HG03175 (cell line): ENCODE results near the gene SPEN.

Experiments used
- ATAC-seq: cut with Tn5 transposase; IDR thresholded peaks from one replicate; pipeline ENCODE4 v1.9.1; 2021; ENCODE audit warnings: mild to moderate bottlenecking, moderate library complexity; ENCODE audit not compliant: unreplicated experiment

SPEN gene

DNA sequence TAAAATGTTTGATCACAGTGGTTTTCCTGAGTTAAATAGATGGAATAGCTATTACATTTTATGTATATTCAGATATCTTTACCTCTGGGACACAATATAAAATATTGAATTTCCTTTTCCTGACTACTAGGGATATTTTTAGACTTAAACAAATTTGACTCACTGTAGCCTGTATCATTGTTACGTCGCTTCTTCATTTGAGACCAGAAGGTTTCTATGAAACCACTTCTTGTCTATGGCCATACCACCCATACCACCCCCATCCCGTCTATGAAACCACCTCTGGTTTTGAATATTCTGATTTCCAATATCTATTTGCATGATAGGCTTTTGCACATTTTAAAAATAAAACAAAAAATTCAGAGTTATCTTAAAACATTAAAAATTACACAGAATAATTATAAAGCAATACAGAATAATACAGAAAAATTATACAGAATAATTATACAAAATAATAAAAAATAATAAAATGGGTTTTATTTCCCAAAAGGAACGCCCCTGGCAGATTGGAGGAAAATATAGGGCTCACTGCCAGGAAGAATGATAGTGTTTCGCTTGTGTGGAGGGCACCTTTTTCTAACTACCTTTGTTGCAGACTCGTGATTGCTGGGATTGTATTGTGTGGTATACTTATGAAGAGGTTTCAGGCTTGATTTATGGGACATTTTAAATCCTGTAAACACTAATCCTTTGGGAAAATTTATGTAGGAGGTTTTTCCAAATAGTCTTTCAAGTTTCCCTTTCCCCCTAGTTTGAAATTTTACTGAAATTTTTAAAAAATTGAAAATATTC, 4.7 kb downstream of the SPEN start:
- ATAC-seq = no peak

DNA sequence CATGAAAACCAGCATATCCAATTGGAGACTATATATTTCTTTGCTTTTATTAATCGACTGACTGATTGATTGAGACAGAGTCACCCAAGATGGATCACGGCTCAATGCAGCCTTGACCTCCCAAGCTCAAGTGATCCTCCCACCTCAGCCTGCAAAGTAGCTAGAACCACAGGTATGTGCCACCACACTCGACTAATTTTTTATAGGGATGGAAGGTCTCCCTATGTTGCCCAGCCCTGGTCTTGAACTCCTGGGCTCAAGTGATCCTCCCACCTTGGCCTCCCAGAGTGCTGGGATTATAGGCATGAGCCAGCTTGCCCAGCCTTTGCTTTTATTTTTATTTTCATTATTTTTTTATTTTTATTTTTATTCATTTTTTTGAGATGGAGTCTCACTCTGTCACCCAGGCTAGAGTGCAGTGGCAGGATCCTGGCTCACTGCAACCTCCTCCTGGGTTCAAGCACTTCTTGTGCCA, 5.4 kb downstream of the SPEN start:
- no peak for ATAC-seq

DNA sequence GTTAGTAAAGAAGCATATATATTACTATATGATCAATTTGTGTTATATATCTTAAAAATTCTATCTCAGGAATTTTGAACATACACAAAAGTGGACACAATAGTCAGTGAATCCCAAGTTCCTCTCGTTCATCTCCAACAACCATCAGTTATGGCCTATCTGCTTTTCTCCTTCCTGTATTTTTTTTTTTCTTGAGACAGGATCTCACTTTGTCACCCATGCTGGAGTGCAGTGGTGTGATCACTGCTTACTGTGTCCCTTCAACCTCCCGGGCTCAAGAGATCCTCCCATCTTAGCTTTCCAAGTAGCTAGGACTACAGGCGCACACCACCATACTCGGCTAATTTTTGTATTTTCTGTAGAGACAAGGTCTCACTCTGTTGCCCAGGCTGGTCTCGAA, 9.4 kb downstream of the SPEN start:
- no peak for ATAC-seq

DNA sequence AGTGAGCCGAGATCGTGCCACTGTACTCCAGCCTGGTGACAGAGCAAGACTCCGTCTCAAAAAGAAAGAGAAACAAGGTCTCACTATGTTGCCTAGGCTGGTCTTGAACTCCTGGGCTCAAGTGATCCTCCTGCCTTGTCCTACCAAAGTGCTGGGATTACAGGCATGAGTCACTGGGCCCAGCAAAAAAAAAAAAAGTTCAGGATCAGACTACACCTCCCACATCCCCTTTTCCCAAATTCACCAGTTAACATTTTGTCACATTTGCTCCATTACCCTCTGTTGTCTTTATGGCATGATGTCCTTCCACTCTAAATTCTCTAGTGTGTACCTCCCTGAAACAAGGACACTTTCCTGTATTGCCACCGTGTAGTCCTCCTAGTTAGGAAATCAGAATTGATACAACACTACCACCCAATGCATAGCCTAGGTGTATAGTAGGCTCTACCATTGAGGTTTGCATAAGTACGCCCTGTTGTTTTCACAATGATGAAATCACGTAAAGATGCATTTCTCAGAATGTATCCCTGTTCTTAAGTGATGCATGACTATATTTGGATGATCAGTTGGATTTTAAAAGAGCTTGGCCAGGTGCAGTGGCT, 10.7 kb downstream of the SPEN start:
- no peak for ATAC-seq

DNA sequence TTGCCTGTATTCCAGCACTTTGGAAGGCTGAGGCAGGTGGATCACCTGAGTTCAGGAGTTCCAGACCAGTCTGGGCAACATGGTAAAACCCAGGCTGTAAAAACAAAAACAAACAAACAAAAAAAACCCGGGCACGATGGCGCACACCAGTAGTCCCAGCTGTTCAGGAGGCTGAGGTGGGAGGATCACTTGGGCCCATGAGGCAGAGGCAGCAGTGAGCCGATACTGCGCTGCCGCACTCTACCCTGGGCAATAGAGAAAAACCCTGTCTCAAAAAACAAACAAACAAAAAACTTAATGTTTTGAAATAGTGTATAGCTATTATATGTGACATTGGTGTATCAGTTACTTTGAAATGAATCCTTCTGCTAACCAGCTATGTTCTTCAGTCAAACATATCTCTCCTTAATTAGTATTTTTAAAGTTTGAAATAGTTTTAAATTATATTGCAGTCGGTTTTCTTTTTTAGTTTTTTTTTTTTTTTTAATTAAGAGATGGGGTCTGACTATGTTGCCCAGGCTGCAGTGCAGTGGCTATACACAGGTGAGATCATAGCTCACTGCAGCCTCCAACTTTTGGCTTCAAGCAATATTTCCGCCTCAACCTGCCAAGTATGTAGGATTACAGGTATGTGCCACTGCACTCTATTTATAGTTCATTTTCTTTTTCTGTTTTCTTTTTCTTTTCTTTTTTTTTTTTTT, 11.3 kb downstream of the SPEN start:
- ATAC-seq = no peak

DNA sequence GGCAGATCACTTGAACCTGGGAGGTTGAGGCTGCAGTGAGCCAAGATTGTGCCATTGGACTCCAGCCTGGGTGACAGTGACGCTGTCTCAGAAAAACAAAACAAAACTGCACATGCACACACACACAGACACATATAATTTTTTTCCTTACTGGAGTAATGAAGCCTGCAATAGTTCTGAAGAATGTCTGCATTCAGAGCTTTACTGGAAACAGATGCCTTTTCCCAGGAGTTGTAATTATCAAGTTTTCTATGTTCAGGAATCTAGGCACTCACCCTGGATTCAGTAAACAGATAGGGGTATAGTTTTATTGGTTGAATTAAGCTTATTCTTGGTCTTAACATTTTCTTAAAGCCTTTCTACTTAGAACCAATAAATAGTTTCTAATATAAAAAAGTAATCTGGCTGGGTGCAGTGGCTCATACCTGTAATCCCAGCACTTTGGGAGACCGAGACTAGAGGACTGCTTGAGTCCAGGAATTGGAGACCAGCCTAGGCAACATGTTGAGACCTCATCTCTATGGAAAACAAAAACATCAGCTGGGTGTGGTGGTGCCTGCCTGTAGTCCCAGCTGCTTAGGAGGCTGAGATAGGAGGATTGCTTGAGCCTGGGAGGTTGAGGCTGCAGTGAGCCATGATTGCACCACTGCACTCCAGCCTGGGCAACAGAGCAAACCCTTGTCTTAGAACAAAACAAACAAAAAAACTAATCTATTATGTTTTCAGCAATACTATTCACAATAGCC, 15.8 kb downstream of the SPEN start:
- ATAC-seq = no peak

DNA sequence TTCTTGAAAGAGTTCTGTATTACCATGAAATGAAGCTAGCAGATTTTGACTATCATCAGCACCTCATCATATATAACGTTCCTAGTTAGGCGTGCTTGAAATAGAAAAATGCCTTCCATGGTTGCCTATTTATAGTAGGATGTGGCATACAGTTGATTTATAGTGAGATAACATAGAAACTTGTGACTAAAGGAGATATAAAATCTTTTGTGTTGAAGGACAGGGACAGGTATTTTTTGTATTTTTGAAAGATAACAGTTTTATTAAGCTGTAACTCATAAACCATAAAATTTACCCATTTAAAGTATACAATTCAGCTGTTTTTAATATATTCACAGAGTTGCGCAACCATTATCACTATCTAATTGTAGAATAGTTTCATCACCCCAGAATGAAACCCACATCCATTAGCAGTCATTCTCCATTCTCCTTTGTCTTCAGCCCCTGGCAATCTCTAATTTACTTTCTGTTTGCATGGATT, 19.3 kb downstream of the SPEN start:
- no peak for ATAC-seq

DNA sequence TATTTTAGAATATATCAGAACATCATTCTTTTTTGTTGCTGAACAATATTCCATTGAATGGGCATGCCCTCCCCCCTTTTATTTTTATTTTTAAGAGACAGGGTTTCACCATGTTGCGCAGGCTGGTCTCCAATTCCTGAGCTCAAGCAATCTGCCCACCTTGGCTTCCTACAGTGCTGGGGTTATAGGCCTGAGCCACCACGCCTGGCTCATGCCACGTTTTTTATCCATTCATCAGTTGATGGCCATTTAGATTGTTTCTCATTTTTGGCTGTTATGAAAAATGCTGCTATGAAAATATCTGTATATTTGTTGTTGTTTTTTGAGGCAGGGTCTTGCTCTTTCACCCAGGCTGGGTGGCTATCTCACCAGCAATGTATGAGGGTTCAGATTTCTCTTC, 19.8 kb downstream of the SPEN start:
- ATAC-seq = no peak

DNA sequence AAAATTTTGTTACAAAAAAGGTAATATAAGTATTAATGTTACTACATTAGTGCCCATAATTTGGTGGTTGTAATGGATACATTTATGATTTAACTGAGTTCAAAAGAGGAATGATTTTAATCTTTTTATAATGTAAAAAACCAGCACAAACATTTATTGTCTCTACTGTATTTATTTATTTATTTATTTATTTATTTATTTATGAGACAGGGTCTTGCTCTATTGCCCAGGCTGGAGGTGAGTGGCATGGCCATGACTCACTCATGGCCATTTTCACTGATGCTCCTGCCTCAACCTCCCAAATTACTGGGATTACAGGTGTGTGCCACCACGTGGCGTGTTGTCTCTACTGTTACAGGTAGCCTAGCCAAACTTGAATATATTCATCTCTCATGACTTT, 21.9 kb downstream of the SPEN start:
- ATAC-seq = no peak

DNA sequence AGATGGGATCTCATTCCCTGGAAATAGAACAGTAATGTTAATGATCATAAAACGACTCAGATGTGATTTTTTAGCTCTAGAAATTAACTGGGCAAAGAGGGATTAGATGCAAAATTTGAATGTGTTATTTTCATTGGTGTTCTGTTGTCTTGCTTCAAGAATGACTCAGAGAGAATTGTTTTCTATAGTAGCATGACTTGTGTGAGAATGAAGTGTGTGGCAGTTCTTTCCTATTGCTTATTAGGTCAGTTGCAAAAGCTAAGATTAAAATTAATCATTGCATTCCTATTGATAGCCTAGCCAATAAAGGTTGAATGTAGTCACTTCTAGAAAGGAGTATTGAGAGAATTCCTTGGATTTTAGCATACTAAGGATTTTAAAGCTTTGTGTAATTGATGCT, 22.9 kb downstream of the SPEN start:
- ATAC-seq = no peak

DNA sequence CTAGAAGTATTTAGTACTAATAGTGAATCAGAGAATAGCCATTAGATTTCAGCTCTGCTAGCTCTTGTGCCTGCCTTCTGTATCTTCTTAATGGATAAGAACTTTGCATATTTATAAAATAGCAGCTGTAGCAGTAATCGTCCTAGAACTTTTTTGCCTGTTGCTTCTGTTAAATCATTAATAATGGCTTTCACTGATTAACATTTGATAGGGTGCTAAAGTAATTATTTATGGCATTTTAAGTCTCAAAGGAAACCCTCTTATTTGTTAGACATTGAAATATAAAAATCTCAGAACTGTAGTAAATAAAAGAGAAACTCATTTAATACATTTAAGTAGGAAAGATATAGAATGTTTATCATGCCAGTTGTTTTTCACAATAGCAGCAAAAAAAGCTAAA, 27.0 kb downstream of the SPEN start:
- ATAC-seq = no peak

DNA sequence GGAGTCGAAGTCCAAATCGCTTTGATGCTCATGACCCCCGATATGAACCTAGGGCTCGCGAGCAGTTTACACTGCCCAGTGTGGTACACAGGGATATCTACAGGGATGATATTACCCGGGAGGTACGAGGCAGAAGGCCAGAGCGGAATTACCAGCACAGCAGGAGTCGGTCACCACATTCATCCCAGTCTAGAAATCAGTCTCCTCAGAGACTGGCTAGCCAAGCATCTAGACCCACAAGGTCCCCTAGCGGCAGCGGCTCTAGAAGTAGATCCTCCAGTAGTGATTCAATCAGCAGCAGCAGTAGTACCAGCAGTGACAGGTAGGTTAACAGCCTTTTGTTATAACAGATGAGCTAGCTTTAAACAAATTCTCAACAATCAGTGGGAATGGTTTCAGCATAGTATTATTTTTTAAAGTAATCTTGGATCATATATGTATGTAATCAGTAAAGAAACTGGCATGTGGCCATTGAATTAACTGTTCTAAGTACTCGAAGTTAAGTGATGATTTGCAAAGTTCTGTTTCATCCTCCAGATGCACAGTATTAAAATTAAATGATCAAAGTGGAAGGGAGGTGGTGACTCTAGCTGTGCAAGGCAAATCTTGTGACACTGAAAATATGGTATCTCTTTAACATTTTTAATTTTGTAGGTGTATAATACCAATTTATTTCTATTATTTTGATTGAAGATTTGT, 29.0 kb downstream of the SPEN start:
- no peak for ATAC-seq

DNA sequence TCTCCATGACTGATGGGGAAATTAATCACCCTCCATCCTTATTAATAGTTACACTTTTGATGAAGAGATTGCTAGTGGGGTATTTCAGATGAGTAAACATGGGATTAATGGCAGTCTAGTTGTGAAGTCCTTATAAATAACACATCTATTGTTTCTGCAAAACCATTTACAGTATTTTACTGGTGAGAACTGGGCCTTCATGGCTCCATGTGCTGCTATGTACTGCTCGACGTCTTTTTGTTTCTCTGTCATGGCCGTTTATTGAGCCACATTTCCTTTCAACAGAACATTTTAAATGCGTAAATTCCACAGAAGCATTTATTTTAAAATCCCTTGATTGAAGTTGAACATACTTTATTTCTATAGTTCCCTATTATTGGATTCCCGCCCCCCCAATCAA, 34.5 kb downstream of the SPEN start:
- no peak for ATAC-seq

DNA sequence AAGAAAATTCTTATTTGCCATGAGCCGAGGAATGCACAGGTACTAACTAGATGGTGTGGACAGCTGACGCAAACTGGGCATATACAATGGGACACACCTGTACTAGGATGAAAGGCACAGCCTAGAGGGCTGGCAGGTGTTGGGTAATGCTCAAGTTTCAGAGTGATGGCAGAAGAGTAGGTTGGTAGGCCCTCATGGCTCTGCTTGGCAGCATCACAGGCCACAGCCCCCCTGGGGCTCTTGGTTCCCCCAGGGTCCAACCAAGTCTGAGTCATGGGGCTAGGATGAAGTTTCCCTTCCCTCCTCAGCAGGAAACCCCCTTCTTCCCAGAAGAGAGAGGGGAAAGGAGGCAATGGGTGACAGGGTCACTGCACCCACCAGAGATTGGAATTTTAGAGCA, 35.2 kb downstream of the SPEN start:
- ATAC-seq = no peak

DNA sequence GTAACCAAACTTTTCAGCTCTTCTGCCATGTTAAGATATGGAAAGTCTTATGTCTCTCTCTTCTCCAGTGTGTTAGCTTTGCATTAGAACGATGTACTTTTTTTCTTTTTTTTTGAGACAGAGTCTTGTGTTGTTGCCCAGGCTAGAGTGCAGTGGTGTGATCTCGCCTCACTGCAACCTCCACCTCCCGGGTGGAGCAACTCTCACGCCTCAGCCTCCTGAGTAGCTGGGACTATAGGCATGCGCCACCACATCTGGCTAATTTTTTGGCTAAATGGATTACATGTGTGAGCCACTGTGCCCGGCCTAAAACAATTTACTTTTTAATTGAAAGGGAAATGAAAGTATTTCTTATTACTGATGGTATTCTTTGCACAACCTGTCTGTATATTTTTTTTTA, 35.8 kb downstream of the SPEN start:
- ATAC-seq = no peak

DNA sequence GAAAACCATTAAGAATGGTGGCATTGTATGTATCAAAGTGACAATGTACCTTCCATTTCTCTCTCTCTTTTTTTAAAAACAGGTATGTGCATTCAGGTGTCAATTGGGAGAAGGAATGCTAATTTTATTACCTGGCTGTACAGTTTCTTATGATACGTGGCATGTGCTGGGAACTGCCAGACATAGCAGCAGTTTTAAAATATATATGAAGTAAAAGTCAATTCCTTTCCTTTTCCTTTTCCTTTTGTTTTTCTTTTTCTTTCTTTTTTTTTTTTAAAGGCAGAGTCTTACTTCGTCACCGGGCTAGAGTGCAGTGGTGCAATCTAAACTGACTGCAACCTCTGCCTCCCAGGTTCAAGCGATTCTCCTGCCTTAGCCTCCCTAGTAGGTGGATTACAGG, 37.0 kb downstream of the SPEN start:
- ATAC-seq = no peak

DNA sequence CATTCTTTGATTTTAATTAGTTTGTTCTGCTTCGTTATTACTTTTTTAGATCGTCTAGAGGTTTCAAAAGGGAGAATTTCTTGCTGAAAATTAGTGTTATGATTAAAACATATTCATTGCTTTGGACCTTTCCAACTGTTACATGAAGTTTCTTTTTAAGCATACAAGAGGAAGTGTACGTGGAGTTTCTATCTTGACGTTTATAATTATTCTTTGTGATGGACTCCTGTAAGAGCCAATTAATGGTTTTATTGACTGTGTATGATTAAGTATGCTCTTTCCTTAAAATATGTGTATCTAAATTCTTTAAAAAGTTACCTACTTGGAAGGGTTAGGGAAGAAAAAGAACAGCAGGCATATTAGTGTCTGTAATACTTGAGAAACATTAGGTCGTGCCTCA, 37.8 kb downstream of the SPEN start:
- no peak for ATAC-seq

DNA sequence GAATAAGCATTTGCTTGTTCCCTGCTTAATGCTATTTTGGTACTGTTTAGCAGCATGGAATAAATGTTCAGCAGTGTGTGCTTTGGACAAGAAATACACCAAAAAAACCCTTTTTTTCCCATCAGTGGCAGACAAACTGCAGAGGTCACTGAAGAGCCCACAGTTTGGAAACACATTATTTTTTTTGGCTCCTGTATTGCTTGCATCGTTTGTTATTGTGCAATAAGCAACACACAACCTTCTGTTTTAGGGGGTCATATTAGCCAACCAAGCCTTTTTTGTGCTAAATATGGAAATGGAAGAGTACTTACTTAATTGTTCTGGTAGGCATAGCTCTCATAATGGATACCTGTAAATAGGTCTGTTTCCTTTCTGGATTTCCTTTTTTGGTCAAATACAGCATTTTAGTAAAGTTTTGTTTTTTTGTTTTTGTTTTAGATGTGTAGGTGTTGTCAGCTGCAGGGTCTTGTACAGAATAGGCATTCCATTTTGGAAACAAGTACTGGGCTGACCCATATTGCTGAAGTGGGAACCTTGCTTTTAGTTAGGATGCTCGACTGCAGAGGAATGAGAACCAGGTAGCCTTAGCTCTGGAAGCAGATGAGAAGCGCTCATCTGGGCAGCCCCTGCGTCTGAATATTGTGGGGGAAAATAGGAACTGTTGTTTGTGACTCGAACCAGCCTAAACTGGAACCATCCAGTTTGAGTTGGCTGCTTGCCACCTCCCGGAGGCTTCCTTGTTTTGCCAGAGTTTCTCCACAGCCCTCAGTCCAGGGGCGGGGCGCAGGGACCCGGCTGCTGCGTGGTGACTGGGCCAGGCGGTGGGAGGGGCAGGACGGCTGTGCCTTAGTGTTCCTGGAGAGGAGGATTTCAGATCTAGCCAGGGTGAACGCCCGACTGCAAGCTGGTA, 38.4 kb downstream of the SPEN start:
- no peak for ATAC-seq

DNA sequence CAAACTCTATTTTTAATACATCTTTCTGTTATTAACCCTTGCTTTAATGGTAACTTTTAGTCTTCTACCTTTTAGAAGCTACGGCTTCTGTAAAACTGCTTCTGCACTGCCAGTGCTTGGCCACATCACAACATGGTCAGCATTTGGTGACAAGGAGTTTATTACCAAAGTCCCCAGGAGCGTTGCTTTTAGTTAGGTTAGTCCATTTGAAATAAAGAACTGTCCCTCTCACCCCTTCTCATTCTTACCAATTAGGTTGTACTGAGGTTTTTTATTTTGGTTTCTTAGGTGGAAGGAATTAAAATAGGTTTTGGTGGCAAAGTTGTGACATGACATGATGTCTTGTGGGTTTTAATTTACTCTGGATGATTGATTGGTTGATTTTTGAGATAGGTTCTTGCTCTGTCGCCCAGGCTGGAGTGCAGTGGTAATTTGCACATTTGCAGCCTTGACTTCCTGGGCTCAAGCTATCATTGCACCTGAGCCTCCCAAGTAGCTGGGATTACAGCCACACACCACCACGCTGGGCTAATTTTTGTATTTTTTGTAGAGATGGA, 39.2 kb downstream of the SPEN start:
- no peak for ATAC-seq
